Right forelimb (tissue), 1 donor: ENCODE results near the gene TRIM51G.
"Not testable (repeated sequence)": the region's sequence is repeated elsewhere in the genome, so short reads cannot be mapped to it uniquely, and the experiment has no call there.

Experiments
- DNase-seq: peaks from one replicate; pipeline ENCODE4 v3.0.0-alpha.2; 2018

The TRIM51G gene, protein sequence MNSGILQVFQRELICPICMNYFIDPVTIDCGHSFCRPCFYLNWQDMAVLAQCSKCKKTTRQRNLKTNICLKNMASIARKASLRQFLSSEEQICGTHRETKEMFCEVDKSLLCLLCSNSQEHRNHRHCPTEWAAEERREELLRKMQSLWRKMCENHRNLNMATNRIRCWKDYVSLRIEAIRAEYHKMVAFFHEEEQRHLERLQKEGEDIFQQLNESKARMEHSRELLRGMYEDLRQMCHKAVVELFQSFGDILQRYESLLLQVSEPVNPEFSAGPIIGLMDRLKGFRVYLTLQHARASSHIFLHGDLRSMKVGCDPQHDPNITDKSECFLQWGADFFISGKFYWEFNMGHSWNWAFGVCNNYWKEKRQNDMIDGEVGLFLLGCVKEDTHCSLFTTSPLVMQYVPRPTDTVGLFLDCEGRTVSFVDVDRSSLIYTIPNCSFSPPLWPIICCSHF

DNA sequence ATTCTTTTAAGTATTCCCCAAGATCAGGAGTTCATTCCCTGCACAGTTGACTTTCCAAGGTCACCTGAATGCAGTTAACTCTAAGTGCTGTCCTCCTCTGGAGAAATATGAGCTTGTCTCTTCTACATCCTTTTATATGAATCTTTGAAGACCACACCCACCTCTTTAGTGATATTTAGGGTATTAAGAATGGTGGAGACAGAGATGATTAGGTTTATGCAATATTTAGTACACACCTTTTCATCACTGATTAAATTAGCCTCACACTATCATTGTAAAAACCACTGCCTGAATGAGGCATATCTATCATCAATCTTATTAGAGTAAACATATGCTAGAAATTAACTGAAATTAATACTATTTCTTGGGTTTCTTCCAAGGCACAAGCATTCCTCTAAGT is at the start of gene TRIM51G:
TSS of gene TRIM51G (minus strand) at position 101 of the 400 bp plus-strand sequence. CDS start 2,190 bp downstream, outside the sequence.
- not testable (repeated sequence) for DNase-seq

DNA sequence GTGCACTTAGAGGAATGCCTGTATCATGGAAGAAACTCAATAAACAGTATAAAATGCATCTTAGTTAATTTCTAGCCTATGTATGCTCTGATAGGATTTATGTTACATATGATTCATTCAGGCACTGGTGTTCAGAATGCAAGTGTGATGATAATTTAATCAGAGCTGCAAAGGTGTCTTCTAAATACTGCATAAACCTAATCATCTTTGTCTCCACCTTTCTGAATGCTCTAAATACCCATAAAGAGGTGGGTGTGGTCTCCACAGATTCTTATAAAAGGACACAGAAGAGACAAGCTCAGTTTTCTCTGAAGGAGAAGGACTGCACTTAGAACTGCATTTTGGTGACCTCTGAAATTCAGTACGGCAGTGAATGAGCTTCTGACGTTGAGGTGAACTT is 44.8 kb upstream of the TRIM51G start, which contains the start of gene TRIM49B:
TSS of gene TRIM49B (plus strand) at position 301 of the 400 bp plus-strand sequence. CDS start 2,777 bp downstream, outside the sequence.
- not testable (repeated sequence) for DNase-seq

DNA sequence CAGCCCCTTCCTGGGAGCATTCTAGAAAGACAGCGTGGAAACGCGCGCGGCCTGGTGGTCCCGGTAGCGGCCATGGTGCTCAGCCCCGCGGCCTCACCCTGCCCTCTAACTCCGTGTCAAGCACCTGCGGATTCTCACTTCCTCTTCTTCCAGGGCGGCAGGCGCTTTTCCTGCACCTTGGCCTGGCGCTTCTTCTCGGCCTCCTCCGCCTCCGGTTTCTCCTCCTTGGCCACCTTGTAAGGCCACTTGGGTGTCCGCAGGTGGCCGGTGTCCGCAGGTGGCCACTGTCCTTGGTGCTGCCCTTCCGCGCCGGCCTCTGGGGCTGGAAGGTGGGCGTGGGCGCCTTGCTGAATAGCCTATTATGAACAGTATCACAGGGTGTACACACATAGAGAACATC is 15.1 kb downstream of the TRIM51G start:
- not testable (repeated sequence) for DNase-seq

DNA sequence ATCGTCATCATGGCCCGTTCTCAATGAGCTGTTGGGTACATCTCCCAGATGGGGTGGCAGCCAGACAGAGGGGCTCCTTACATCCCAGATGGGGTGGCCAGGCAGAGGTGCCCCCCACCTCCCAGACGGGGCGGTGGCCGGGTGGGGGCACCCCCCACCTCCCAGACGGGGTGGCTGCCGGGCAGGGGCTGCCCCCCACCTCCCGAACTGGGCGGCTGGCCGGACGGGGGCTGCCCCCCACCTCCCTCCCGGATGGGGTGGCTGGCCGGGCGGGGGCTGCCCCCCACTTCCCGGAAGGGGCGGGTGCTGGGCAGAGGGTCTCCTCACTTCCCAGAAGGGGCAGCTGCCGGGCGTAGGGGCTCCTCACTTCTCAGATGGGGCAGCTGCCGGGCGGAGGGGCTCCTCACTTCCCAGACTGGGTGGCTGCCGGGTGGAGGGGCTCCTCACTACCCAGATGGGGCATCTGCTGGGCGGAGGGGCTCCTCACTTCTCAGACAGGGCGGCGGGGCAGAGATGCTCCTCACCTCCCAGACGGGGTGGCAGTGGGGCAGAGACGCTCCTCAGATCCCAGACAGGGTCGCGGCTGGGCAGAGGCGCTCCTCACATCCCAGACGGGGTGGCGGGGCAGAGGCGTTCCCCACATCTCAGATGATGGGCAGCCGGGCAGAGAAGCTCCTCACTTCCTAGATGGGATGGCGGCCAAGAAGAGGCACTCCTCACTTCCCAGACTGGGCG is 28.2 kb downstream of the TRIM51G start:
- DNase-seq: not testable (repeated sequence)

DNA sequence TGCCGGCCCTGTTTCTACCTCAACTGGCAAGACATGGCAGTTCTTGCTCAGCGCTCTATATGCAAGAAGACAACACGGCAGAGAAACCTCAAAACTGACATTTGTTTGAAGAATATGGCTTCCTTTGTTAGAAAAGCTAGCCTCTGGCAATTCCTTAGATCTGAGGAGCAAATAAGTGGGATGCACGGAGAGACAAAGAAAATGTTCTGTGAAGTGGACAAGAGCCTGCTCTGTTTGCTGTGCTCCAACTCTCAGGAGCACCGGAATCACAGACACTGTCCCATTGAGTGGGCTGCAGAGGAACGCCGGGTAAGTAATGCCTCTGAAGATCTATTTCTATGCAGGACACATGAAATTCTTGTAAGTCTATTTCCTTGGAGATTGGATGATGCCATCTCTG is 37.9 kb downstream of the TRIM51G start:
- not testable (repeated sequence) for DNase-seq
